OCI-LY7 (cell line): ENCODE measurements around the gene CD80. TPM values are rescaled to one million over a fixed set of nuclear protein-coding genes. Genes with fewer than 3 reads are reported as not detected.

ENCODE experiments used
- BruUV-seq: library from RNA; stranded (reverse); fragments of 400-500 nt; replicated peaks from 2 replicates; lab custom pipeline; 2021; lab: Mats Ljungman, UMichigan
- CTCF ChIA-PET: fragments of 300-600 bp; sonication (Branson Sonifier 250); formaldehyde crosslinking; loops from one replicate; lab custom pipeline; 2022; ENCODE audit warnings: antibody characterized with exemption; ENCODE audit not compliant: unreplicated experiment; lab: Charles Lee
- POLR2A ChIA-PET: fragments of 300-600 bp; sonication (Branson Sonifier 250); formaldehyde crosslinking; loops from one replicate; lab custom pipeline; 2022; ENCODE audit warnings: antibody characterized with exemption; lab: Charles Lee
- DNase-seq: peaks from one replicate; pipeline ENCODE4 v3.0.0-alpha.2; 2015; ENCODE audit warnings: low spot score
- H2AFZ ChIP-seq: fragments of 200-600 bp; sonication (generic), shearing (Covaris generic); 2 replicates; pipeline ENCODE4 v1.6.1; 2014; ENCODE audit warnings: mild to moderate bottlenecking, antibody characterized with exemption, low read length, moderate library complexity
- H3K27ac ChIP-seq: fragments of 200-600 bp; sonication (generic); 2 replicates; pipeline ENCODE4 v1.5.1; 2014; ENCODE audit warnings: mixed run types, low read depth, mild to moderate bottlenecking, moderate library complexity, low read length, inconsistent platforms; ENCODE audit not compliant: poor library complexity, severe bottlenecking
- H3K36me3 ChIP-seq: fragments of 200-600 bp; sonication (generic); 2 replicates; pipeline ENCODE4 v1.6.1; 2014; ENCODE audit warnings: mild to moderate bottlenecking, antibody characterized with exemption, low read length, moderate library complexity, mixed read lengths; ENCODE audit not compliant: insufficient read depth
- H3K4me1 ChIP-seq: fragments of 200-600 bp; sonication (generic); 2 replicates; pipeline ENCODE4 v1.5.1; 2014; ENCODE audit warnings: mild to moderate bottlenecking, low read length; ENCODE audit not compliant: insufficient read depth, poor library complexity, severe bottlenecking
- H3K4me2 ChIP-seq: fragments of 200-600 bp; sonication (generic); 2 replicates; pipeline ENCODE4 v1.6.1; 2014; ENCODE audit warnings: mild to moderate bottlenecking, low read length
- H3K4me3 ChIP-seq: fragments of 200-600 bp; sonication (generic); 2 replicates; pipeline ENCODE4 v1.5.1; 2014; ENCODE audit warnings: mild to moderate bottlenecking, low read depth, low read length; ENCODE audit not compliant: poor library complexity, severe bottlenecking
- H3K79me2 ChIP-seq: fragments of 200-600 bp; sonication (generic); 2 replicates; pipeline ENCODE4 v1.6.1; 2016; ENCODE audit warnings: low read depth, mild to moderate bottlenecking, low read length, moderate library complexity, mixed read lengths; ENCODE audit not compliant: insufficient read depth
- H3K9me2 ChIP-seq: fragments of 200-600 bp; sonication (generic); 2 replicates; pipeline ENCODE4 v1.6.1; 2016; ENCODE audit warnings: mild to moderate bottlenecking, low read length, mixed read lengths; ENCODE audit not compliant: insufficient read depth
- H3K9me3 ChIP-seq: fragments of 200-600 bp; sonication (generic); 2 replicates; pipeline ENCODE4 v1.6.1; 2014; ENCODE audit warnings: mild to moderate bottlenecking, mixed run types, low read length, mixed read lengths
- H4K20me1 ChIP-seq: fragments of 200-600 bp; sonication (generic); 2 replicates; pipeline ENCODE4 v1.6.1; 2014; ENCODE audit warnings: mild to moderate bottlenecking, antibody characterized with exemption, low read length, moderate library complexity, mixed read lengths; ENCODE audit not compliant: insufficient read depth
- CTCF ChIP-seq: fragments of 200-600 bp; sonication (generic); conservative IDR thresholded peaks from 2 replicates; pipeline ENCODE4 v1.5.1; 2014; ENCODE audit warnings: mild to moderate bottlenecking, antibody characterized with exemption, low read length, moderate library complexity, mixed read lengths
- EZH2phosphoT487 ChIP-seq: fragments of 200-600 bp; sonication (generic); IDR thresholded peaks from 2 replicates; pipeline ENCODE4 v1.6.1; 2018; ENCODE audit warnings: low read depth, borderline replicate concordance, mild to moderate bottlenecking, mixed run types, antibody characterized with exemption, low read length, moderate library complexity, mixed read lengths
- intact Hi-C: fragments of 100-400 bp; cut with micrococcal nuclease; formaldehyde crosslinking; loops from one replicate; pipeline ENCODE4 v1.10.0; 2022; ENCODE audit not compliant: unreplicated experiment
- total RNA-seq, 2 experiments: library from RNA; depleted of rRNA in 1 of 2; stranded (reverse); fragments of >200 nt in 1 of 2; shearing (Covaris generic) in 1 of 2; gene quantifications; 2 replicates each; pipeline ENCODE4 v1.2.3, GENCODE V29; 2014 to 2022

CD80 gene
- total RNA-seq, 2 experiments from 2014 or later: not detected

GRCh38 chr3:119538772-119539171, 20.6 kb downstream of the CD80 start:
- POLR2A ChIA-PET: interaction anchor here (0.5 to 0.7 kb wide), 2 partner anchors 11 to 144 kb away, joined by 3 read pairs; no protein-coding TSS in a partner anchor
- H3K79me2 ChIP-seq: no peaks in the 10 kb centered on the region

GRCh38 chr3:119536757-119537156, 22.7 kb downstream of the CD80 start:
- BruUV-seq: no TSS peak
- H3K9me3 ChIP-seq: no peaks in the 10 kb centered on the region
- H3K4me3 ChIP-seq: no peak overlapping the region
- peaks cover 6% of the 10 kb centered on the region for H3K4me1 ChIP-seq
- no peaks in the 10 kb centered on the region for H3K79me2 ChIP-seq
- H3K9me2 ChIP-seq: no peaks in the 10 kb centered on the region
- no peaks in the 10 kb centered on the region for H4K20me1 ChIP-seq
- TF ChIP-seq CTCF: no peak
- TF ChIP-seq EZH2phosphoT487: no peak
- H2AFZ ChIP-seq: no peak overlapping the region
- H3K4me2 ChIP-seq: no peak overlapping the region
- no peak for DNase-seq
- CTCF ChIA-PET: no interaction called here
- intact Hi-C loops: no loop called here
- POLR2A ChIA-PET: interaction anchor here (0.6 to 0.8 kb wide), 2 partner anchors 23 to 136 kb away, joined by 3 to 5 read pairs; no protein-coding TSS in a partner anchor
- no peak overlapping the region for H3K27ac ChIP-seq
- H3K36me3 ChIP-seq: no peaks in the 10 kb centered on the region

More at GRCh38 chr3:119538772-119539171, 20.6 kb downstream of the CD80 start:
- BruUV-seq: no TSS peak
- no peak for DNase-seq
- Histone ChIP-seq H3K4me1 (peaks cover 6% of the 10 kb centered on the region), H3K4me2 (peak overlapping the region; percentile 33; the same call in 1 of the 2 replicates), H2AFZ (no peak overlapping the region; the same call in 1 of the 2 replicates), H3K4me3 (no peak overlapping the region), H3K36me3 (no peaks in the 10 kb centered on the region), H3K9me2 (no peaks in the 10 kb centered on the region), H4K20me1 (no peaks in the 10 kb centered on the region), H3K9me3 (no peaks in the 10 kb centered on the region), H3K27ac (no peak overlapping the region)
- no peak for TF ChIP-seq EZH2phosphoT487
- TF ChIP-seq CTCF: no peak
- intact Hi-C loops: no loop called here
- CTCF ChIA-PET: no interaction called here

- Histone ChIP-seq H3K79me2 (no peaks in the 10 kb centered on the region), H3K27ac (no peak overlapping the region), H3K4me1 (peaks cover 6% of the 10 kb centered on the region), H3K36me3 (no peaks in the 10 kb centered on the region), H3K9me3 (no peaks in the 10 kb centered on the region), H3K4me2 (no peak overlapping the region), H4K20me1 (no peaks in the 10 kb centered on the region), H3K4me3 (no peak overlapping the region), H2AFZ (no peak overlapping the region), H3K9me2 (no peaks in the 10 kb centered on the region)
- no peak for TF ChIP-seq EZH2phosphoT487
- TF ChIP-seq CTCF: no peak
- POLR2A ChIA-PET: no interaction called here
- no TSS peak for BruUV-seq
- no peak for DNase-seq
- CTCF ChIA-PET: no interaction called here
- intact Hi-C loops: no loop called here
These were observed 25.1 kb downstream of the CD80 start for GRCh38 chr3:119534296-119534695.
